Lung (tissue), 12 donors: ENCODE results near the gene SURF6. TPM values are rescaled to one million over a fixed set of nuclear protein-coding genes. Genes with fewer than 3 reads are reported as not detected.

ENCODE experiments used
- ATAC-seq: fragments of 200-7000 bp; cut with Tn5 transposase; one replicate; pipeline ENCODE4 v1.9.1; 2020; ENCODE audit warnings: moderate number of reproducible peaks; ENCODE audit not compliant: insufficient read depth, low FRiP score
- DNase-seq, 3 donors: peaks; one replicate each; pipeline ENCODE4 v3.0.0-alpha.2; 2013 to 2017
- H3K27ac ChIP-seq, 2 donors: one replicate each; pipeline ENCODE4 v1.5.1; 2013; ENCODE audit warnings: mild to moderate bottlenecking in 2 of 2, moderate library complexity in 2 of 2, control low read depth in 1 of 2, inconsistent platforms in 1 of 2, low read depth in 1 of 2, low read length in 1 of 2
- H3K27me3 ChIP-seq, 3 donors: one replicate each; pipeline ENCODE4 v1.5.1; 2013; ENCODE audit warnings: low read length in 2 of 3; ENCODE audit not compliant: control insufficient read depth in 3 of 3, insufficient read depth in 3 of 3
- H3K36me3 ChIP-seq, 4 donors: one replicate each; pipeline ENCODE4 v1.5.1; 2013; ENCODE audit warnings: low read length in 4 of 4, mild to moderate bottlenecking in 1 of 4, moderate library complexity in 1 of 4; ENCODE audit not compliant: control insufficient read depth in 4 of 4, insufficient read depth in 4 of 4
- H3K4me1 ChIP-seq, 5 donors: one replicate each; pipeline ENCODE4 v1.5.1; 2013; ENCODE audit warnings: low read length in 5 of 5, mild to moderate bottlenecking in 2 of 5, moderate library complexity in 1 of 5; ENCODE audit not compliant: control insufficient read depth in 5 of 5, insufficient read depth in 5 of 5
- H3K4me3 ChIP-seq: one replicate; pipeline ENCODE4 v1.5.1; 2013; ENCODE audit warnings: mild to moderate bottlenecking, control low read depth, moderate library complexity
- H3K9ac ChIP-seq, 2 donors: one replicate each; pipeline ENCODE4 v1.5.1; 2013; ENCODE audit warnings: low read length in 2 of 2, control low read depth in 1 of 2; ENCODE audit not compliant: insufficient read depth in 1 of 2
- H3K9me3 ChIP-seq, 4 donors: one replicate each; pipeline ENCODE4 v1.5.1; 2013; ENCODE audit warnings: low read length in 3 of 4, mild to moderate bottlenecking in 1 of 4, moderate library complexity in 1 of 4; ENCODE audit not compliant: control insufficient read depth in 4 of 4, insufficient read depth in 3 of 4
- WGBS, 2 donors: extraction: QIAGEN DNeasy Blood & Tissue Kit; methylation state at CpG; one replicate each; pipeline ENCODE4 v1.1.7; 2013; 5-methylcytosine and 5-hydroxymethylcytosine counted together
- polyA plus RNA-seq, 2 donors: library from polyadenylated mRNA; stranded (reverse); fragments of 200-250 nt; gene quantifications; one replicate each; pipeline ENCODE4 v1.2.1, GENCODE V29; 2013
- total RNA-seq, 2 donors: library from RNA; depleted of rRNA in 1 of 2; stranded (reverse); fragments of >200 nt in 1 of 2; gene quantifications; one replicate each; pipeline ENCODE4 v1.2.1, GENCODE V29; 2014 to 2021
- TF ChIP-seq, protein P1 (sequence below): IDR thresholded peaks from 2 replicates; pipeline ENCODE4 v1.5.1; 2012; ENCODE audit warnings: mild to moderate bottlenecking; ENCODE audit errors: control extremely low read depth, extremely low read depth
- donor health status: control.
- donor health status: control.
- donor health status: Bipolar disorder and iron deficiency.
- donor health status: healthy.
- donor health status: DM: yes; HTN: yes; CAD: no.

SURF6 gene
- total and polyA plus RNA-seq, 4 donors: 13.7 to 25.6 (median 23.8) TPM

DNA sequence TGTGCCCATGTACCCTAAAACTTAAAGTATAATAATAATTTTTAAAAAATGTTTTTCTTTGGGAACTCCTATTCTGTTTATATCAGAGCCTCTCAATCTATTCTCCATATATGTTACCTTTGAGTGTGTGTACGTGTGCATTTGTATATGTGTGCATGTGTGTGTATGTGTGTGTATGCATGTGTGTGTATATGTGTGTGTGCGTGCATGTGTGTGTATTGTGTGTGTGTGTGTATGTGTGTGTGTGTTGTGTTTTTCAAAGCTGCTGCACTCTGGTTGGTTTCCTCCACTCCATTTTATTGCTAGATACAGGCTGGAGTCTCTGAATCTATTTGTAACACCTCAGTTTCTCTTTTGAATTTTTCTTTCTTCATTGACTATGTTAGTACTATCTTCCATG lies 20.0 kb downstream of the SURF6 start:
- ATAC-seq (no peak), DNase-seq (no peak)
- H3K4me1 ChIP-seq: no peaks in the 10 kb centered on the region
- H3K9me3 ChIP-seq: no peaks in the 10 kb centered on the region
- TF ChIP-seq, protein P1, sequence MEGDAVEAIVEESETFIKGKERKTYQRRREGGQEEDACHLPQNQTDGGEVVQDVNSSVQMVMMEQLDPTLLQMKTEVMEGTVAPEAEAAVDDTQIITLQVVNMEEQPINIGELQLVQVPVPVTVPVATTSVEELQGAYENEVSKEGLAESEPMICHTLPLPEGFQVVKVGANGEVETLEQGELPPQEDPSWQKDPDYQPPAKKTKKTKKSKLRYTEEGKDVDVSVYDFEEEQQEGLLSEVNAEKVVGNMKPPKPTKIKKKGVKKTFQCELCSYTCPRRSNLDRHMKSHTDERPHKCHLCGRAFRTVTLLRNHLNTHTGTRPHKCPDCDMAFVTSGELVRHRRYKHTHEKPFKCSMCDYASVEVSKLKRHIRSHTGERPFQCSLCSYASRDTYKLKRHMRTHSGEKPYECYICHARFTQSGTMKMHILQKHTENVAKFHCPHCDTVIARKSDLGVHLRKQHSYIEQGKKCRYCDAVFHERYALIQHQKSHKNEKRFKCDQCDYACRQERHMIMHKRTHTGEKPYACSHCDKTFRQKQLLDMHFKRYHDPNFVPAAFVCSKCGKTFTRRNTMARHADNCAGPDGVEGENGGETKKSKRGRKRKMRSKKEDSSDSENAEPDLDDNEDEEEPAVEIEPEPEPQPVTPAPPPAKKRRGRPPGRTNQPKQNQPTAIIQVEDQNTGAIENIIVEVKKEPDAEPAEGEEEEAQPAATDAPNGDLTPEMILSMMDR: no peak
- 81 to 83% methylated on average over 2 of the region's 2 CpGs for WGBS, 2 donors
- H3K27me3 ChIP-seq: no peaks in the 10 kb centered on the region
- H3K9ac ChIP-seq: no peak overlapping the region
- no peaks in the 10 kb centered on the region for H3K36me3 ChIP-seq
- H3K27ac ChIP-seq: no peak overlapping the region
- H3K4me3 ChIP-seq: no peak overlapping the region

DNA sequence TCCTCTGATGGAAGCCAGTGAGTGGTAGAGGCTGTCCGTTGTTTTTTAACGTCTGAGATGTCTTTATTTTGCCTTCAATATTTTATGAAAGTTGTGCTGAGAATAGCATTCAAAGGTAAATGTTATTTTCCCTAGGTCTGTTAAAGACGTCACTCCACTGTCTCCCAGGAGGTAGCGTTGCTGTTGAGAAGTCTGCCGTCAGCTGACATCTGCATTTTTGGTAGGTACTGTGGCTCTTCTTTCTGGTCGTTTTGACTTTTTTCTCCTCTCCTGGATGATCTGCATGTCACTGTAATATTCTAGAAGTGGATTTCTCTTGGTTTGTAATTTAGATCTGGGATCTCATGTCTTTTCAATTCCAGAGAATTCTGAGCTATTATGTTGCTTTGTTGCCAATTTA lies 26.4 kb downstream of the SURF6 start:
- DNase-seq (no peak), ATAC-seq (no peak)
- Histone ChIP-seq H3K9me3 (peaks cover 0 to 2% (median 0%) of the 10 kb centered on the region in 4 donors), H3K4me3 (no peak overlapping the region), H3K4me1 (no peaks in the 10 kb centered on the region), H3K36me3 (no peaks in the 10 kb centered on the region), H3K27me3 (peaks cover 0 to 2% (median 0%) of the 10 kb centered on the region in 3 donors), H3K9ac (no peak overlapping the region), H3K27ac (no peak overlapping the region)
- TF ChIP-seq, protein P1: no peak
- 83 to 90% methylated on average over 6 of the region's 6 CpGs for WGBS, 2 donors

DNA sequence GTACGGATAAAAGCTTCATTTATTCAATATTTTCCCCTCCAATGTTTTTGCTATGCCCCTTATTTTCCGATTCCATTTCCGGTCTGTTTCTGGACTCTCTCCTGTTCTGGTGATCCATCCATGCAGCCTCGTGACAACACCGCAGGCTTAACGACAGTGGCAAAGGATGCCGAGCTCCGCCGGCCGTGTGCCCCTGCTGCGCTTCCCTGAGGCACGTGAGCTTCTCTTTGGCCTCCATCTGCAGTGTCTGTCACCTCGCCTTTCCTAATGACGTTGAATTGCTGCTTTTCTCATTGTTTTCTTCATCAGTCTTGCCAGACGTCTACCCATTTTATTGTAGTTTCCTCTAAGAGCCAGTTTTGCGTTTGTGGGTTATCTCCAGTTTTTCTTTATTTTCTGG lies 28.7 kb downstream of the SURF6 start:
- no peak overlapping the region for H3K27ac ChIP-seq
- ATAC-seq (no peak), DNase-seq (no peak)
- H3K9me3 ChIP-seq: peaks cover 0 to 2% (median 0%) of the 10 kb centered on the region in 4 donors
- H3K9ac ChIP-seq: no peak overlapping the region
- TF ChIP-seq, protein P1: no peak
- no peaks in the 10 kb centered on the region for H3K4me1 ChIP-seq
- H3K27me3 ChIP-seq: peaks cover 0 to 2% (median 0%) of the 10 kb centered on the region in 3 donors
- no peaks in the 10 kb centered on the region for H3K36me3 ChIP-seq
- H3K4me3 ChIP-seq: no peak overlapping the region
- WGBS, 2 donors: 74 to 79% methylated on average over 16 of the region's 16 CpGs
